Measurements from ENCODE around the gene TNFRSF8.

DNA sequence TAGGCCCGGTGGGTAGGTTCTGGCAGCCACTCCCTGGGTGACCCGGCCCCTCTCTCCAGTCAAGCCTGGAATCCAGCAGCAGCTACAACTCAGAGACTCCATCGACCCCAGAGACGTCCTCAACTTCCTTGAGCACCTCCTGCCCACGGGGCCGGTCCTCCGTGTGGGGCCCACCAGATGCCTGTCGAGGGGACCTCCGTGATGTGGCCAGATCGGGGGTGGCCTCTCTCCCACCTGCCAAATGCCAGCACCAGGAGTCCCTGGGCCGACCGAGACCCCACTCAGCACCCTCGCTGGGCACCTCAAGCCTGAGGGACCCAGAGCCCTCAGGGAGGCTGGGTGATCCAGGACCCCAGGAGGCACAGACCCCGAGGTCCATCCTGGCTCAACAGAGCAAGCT, 41.1 kb upstream of the TNFRSF8 start:
- TF ChIP-seq, protein P1, sequence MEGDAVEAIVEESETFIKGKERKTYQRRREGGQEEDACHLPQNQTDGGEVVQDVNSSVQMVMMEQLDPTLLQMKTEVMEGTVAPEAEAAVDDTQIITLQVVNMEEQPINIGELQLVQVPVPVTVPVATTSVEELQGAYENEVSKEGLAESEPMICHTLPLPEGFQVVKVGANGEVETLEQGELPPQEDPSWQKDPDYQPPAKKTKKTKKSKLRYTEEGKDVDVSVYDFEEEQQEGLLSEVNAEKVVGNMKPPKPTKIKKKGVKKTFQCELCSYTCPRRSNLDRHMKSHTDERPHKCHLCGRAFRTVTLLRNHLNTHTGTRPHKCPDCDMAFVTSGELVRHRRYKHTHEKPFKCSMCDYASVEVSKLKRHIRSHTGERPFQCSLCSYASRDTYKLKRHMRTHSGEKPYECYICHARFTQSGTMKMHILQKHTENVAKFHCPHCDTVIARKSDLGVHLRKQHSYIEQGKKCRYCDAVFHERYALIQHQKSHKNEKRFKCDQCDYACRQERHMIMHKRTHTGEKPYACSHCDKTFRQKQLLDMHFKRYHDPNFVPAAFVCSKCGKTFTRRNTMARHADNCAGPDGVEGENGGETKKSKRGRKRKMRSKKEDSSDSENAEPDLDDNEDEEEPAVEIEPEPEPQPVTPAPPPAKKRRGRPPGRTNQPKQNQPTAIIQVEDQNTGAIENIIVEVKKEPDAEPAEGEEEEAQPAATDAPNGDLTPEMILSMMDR (IDR thresholded peaks at IDR 0.05): no peak
- TF ChIP-seq, protein P2, sequence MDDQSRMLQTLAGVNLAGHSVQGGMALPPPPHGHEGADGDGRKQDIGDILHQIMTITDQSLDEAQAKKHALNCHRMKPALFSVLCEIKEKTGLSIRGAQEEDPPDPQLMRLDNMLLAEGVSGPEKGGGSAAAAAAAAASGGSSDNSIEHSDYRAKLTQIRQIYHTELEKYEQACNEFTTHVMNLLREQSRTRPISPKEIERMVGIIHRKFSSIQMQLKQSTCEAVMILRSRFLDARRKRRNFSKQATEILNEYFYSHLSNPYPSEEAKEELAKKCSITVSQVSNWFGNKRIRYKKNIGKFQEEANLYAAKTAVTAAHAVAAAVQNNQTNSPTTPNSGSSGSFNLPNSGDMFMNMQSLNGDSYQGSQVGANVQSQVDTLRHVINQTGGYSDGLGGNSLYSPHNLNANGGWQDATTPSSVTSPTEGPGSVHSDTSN (IDR thresholded peaks at IDR 0.05): no peak
- no peak for TF ChIP-seq CBX2 (IDR thresholded peaks at IDR 0.05; ENCODE audit: borderline replicate concordance, low read depth)

Data from A549 (cell line).